Transverse colon (tissue), 4 donors: ENCODE results near the gene TANGO2.

Experiments
- EP300 ChIP-seq: sonication (generic); formaldehyde crosslinking; IDR thresholded peaks from one replicate; pipeline ENCODE4 v1.6.1; 2017; ENCODE audit warnings: antibody characterized with exemption, low read depth
- POLR2A ChIP-seq: fragments of 450-650 bp; IDR thresholded peaks from one replicate; pipeline ENCODE4 v1.6.1; 2016; ENCODE audit warnings: antibody characterized with exemption, mild to moderate bottlenecking, moderate library complexity
- POLR2AphosphoS5 ChIP-seq, 3 donors: sonication (generic); formaldehyde crosslinking; IDR thresholded peaks; one replicate each; pipeline ENCODE4 v1.6.1; 2016; ENCODE audit warnings: antibody characterized with exemption in 3 of 3
- TF ChIP-seq, protein P1 (sequence below), 5 experiments: fragments of 200-600 bp in 3 of 5; fragments of 450-650 bp in 2 of 5; sonication (generic) in 3 of 5; IDR thresholded peaks; 1 replicate in 2 of 5; 2 replicates in 3 of 5; pipeline ENCODE4 v1.5.1; 2016 to 2017; ENCODE audit warnings: antibody characterized with exemption in 5 of 5, inconsistent platforms in 3 of 5, mild to moderate bottlenecking in 2 of 5, moderate library complexity in 1 of 5

DNA sequence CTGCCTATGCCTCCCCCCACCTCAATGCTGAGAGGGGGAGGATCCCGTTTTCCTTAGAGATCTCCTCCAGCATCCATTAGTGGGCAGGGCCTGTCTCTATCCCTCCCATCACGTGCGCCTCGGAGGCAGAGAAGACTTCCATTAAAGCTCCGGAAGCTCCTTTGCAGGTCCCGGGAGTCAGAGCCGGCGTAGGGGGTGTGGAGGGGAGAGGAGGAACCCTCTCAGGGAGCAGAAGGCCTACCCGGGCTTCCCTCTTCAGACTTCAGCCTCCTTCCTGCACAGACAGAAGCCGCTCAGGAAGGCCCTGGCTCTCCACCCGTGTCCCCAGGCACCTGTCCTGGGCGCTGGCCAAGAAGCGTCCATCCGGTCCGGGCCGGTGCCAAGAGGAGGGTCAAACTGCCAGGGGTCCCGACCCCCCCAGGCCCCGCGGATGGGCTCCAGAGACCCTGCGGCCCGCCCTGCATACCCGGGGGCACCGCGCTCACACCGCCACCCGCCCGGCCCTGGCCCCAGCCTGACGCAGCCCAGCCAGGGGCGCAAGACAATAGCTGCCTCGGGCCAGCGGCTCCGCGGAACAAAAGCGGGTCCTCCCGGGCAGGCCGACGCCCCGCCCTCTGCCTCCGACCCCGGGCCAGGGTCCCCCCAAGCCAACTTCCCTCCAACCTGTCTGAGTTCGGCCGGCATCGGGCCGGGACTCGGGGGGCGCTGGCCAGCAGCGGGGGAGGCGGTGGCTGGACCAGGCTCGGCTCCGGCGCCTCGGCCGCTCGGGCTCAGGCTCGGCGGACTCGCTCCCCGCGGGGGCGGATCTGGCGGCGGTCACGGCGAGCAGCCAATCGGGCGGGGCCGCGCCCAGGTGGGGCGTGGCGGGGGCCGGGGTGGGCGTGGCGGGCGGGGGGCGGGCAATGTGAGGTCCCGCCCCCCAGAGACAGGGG is 34.2 kb upstream of the TANGO2 start:
- no peak for TF ChIP-seq EP300
- TF ChIP-seq POLR2A: peak; percentile 56
- TF ChIP-seq, protein P1, sequence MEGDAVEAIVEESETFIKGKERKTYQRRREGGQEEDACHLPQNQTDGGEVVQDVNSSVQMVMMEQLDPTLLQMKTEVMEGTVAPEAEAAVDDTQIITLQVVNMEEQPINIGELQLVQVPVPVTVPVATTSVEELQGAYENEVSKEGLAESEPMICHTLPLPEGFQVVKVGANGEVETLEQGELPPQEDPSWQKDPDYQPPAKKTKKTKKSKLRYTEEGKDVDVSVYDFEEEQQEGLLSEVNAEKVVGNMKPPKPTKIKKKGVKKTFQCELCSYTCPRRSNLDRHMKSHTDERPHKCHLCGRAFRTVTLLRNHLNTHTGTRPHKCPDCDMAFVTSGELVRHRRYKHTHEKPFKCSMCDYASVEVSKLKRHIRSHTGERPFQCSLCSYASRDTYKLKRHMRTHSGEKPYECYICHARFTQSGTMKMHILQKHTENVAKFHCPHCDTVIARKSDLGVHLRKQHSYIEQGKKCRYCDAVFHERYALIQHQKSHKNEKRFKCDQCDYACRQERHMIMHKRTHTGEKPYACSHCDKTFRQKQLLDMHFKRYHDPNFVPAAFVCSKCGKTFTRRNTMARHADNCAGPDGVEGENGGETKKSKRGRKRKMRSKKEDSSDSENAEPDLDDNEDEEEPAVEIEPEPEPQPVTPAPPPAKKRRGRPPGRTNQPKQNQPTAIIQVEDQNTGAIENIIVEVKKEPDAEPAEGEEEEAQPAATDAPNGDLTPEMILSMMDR (IDR thresholded peaks at IDR 0.05): no peak
- peak; percentile 73 to 79 (median 75) for TF ChIP-seq POLR2AphosphoS5 (IDR thresholded peaks at IDR 0.05)
